ENCODE measurements around the gene B3GNT7. TPM values are rescaled to one million over a fixed set of nuclear protein-coding genes. Genes with fewer than 3 reads are reported as not detected.

The B3GNT7 gene
- polyA plus RNA-seq, 6 donors from 2014 or later, result 0.35 to 2.3 (median 1.2) TPM

DNA sequence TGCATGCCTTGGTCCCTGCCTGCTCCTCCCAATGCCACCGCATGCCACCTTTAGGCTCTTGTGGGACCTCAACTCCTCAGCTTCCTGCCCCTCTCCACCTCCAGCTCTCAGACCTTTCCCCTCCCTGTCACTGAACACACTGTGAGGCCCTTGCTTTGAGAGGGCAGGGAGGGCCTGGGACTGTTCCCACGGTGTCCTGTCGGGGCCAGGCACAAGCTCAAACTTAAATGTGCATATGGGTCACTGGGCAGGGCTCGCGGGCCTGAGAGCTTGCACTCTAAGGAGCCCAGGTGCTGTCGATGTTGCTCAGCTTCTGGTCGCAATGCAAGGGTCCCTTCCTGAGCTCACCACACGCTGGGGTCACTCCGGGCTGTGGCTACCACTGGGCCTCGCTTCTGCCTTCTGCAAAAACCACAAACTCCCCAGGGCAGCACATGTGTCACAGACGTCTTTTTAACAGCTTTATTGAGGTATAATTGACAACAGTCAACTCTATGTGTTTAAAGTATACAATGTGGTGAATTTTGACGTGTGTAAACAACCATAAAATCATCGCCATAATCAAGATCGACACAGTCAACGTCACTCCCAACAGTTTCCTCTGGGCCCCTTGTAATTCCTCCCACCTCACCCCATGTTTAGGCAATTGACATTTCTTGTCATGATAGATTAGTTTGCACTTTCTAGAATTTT is 11.9 kb upstream of the B3GNT7 start:
- peaks cover 6 to 16% (median 9%) of the 10 kb centered on the region in 3 donors for H3K4me1 Mint-ChIP-seq
- peak overlapping the region in 2 of 6 donors; percentile 31 to 36 for H3K27ac Mint-ChIP-seq
- DNase-seq (no peak), ATAC-seq (ENCODE audit: low read depth in 2 of 2) (no peak)
- H3K9me3 Mint-ChIP-seq, result peaks cover 4 to 13% (median 6%) of the 10 kb centered on the region in 7 donors
- peaks cover 6 to 16% of the 10 kb centered on the region in 2 donors for H3K36me3 Mint-ChIP-seq
- H3K27me3 Mint-ChIP-seq, result peaks cover 4 to 10% (median 10%) of the 10 kb centered on the region in 3 donors
- no peak overlapping the region for H3K4me3 Mint-ChIP-seq

DNA sequence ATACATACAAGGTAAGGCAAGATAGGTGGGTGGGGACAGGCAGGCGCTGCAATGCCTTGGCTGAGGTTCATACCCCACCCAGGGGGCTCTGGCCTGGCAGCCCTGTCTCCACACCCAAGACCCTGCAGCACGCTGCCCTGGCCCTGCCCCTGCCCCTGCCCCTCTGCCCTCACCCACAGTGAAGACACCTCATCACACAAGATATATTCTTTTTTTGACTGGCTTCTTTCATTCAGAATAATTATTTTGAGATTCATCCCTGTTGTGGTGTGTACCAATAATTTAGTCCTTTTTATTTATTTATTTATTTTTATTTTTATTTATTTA is 11.4 kb upstream of the B3GNT7 start:
- Mint-ChIP-seq H3K27ac (peak overlapping the region in 2 of 6 donors; percentile 31 to 36), H3K36me3 (peaks cover 6 to 16% of the 10 kb centered on the region in 2 donors), H3K4me1 (peaks cover 9 to 19% (median 12%) of the 10 kb centered on the region in 3 donors), H3K4me3 (no peak overlapping the region), H3K27me3 (peaks cover 4 to 10% (median 10%) of the 10 kb centered on the region in 3 donors), H3K9me3 (peaks cover 4 to 13% (median 6%) of the 10 kb centered on the region in 7 donors)
- DNase-seq (no peak), ATAC-seq (ENCODE audit: low read depth in 2 of 2) (no peak)

DNA sequence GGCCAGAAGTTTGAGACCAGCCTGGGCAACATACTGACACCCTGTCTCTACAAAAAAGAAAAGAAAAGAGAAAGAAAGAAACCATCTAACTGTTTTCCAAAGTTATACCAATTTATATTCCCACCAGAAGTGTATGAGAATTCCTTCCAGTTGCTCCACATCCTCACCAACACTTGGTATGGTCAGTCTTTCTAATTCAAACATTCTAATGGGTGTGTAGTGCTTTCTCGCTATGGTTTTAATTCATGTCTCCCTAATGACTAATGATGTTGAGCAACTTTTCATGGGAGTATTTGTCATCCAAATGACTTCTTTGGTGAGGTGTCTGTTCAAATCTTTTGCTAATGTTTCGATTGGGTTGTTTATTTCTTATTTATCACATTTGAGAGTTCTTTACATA is 10.5 kb upstream of the B3GNT7 start:
- DNase-seq (no peak), ATAC-seq (ENCODE audit: low read depth in 2 of 2) (no peak)
- no peak overlapping the region for H3K27ac Mint-ChIP-seq

DNA sequence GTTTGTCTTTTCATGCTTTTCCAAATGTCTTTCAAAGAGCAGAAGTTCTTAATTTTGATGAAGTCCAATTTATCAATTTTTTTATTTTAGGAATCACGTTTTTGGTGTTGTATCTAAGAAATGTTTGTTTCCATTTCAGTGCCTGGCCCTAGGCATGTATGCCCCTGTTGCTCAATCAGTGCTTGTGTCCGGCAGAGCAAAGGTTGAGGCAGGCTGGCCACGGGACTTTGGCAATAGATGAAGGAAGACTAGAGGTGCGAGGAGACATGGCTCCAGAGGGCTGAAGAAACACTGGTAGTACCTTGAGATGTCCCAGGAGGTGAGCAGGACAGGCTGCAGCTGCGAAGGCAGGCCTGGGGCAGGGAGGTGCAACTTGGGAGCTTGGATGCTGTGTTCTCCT is 10.1 kb upstream of the B3GNT7 start:
- no peak overlapping the region for H3K27ac Mint-ChIP-seq
- DNase-seq (no peak), ATAC-seq (ENCODE audit: low read depth in 2 of 2) (no peak)
- H3K4me3 Mint-ChIP-seq, result no peak overlapping the region
- H3K4me1 Mint-ChIP-seq, result peaks cover 13 to 23% (median 17%) of the 10 kb centered on the region in 3 donors
- H3K36me3 Mint-ChIP-seq, result peaks cover 6 to 16% of the 10 kb centered on the region in 2 donors
- peaks cover 4 to 13% (median 6%) of the 10 kb centered on the region in 7 donors for H3K9me3 Mint-ChIP-seq
- H3K27me3 Mint-ChIP-seq, result peaks cover 4 to 10% (median 10%) of the 10 kb centered on the region in 3 donors

More for the DNA sequence above, 10.5 kb upstream of the B3GNT7 start:
- H3K27me3 Mint-ChIP-seq, result peaks cover 4 to 10% (median 10%) of the 10 kb centered on the region in 3 donors
- peaks cover 4 to 13% (median 6%) of the 10 kb centered on the region in 7 donors for H3K9me3 Mint-ChIP-seq
- peaks cover 6 to 16% of the 10 kb centered on the region in 2 donors for H3K36me3 Mint-ChIP-seq
- H3K4me3 Mint-ChIP-seq, result no peak overlapping the region
- peaks cover 9 to 23% (median 15%) of the 10 kb centered on the region in 3 donors for H3K4me1 Mint-ChIP-seq

DNA sequence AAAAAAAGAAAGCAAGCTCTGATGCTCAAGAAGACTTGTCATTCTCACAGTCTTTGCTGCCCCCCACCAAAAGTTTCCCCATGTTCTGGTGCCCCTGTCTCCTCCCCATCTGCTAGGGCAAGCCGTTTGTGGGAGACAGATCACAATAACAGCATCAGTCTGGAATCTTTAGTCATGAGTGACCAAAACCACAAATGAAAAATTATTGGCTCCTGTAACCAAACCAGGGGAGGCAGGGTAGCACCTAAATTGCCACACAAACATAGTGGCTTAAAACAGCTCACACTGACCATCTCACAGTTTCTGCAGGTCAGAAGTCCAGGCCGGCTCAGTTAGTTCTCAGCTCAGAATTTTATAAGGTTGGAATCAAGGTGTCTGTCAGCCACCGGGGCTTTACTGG is 9.1 kb upstream of the B3GNT7 start:
- DNase-seq, result no peak
- peaks cover 6 to 16% of the 10 kb centered on the region in 2 donors for H3K36me3 Mint-ChIP-seq
- ATAC-seq (ENCODE audit: low read depth in 2 of 2), result no peak
- H3K27ac Mint-ChIP-seq, result no peak overlapping the region
- no peak overlapping the region for H3K4me3 Mint-ChIP-seq
- H3K4me1 Mint-ChIP-seq, result peaks cover 23 to 27% (median 25%) of the 10 kb centered on the region in 3 donors
- H3K9me3 Mint-ChIP-seq, result peaks cover 4 to 13% (median 6%) of the 10 kb centered on the region in 7 donors
- peaks cover 3 to 5% (median 4%) of the 10 kb centered on the region in 3 donors for H3K27me3 Mint-ChIP-seq

DNA sequence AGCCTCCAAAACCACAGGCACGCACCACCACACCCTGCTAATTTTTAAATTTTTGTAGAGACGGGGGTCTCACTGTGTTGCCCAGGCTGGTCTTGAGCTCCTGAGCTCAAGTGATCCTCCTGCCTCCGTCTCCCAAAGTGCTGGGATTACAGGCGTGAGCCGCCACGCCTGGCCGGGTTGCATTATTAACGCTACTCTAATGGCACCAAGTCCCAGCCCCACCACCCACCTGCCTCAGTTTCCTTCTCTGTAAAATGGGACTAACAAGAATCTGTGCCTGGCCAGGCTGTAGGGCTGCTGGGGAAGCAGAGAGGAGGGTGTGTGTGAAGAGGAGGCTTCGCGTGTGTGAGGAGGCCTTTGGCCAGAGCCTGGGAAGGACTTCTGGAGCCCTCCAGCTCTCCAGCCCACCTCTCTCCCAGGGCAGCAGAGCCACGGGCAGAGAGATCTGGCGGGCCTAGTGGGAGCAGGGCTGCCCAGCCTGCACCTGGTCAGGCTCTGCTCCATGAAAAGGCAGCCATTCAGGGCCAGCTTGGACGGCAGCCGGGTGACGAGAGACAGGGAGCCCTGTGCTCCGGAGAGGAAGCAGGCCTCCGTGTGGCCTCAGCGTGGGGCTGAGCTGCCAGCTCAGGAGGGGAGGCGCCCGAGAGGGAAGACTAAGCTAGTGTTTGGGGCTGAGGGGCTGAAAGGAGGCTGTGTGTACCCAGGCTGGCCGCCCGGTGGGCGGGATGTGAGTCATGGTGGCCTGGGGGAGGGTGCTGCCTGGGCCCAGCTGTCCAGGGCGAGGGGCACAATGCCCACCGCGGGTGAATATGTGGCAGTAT is 7.4 kb upstream of the B3GNT7 start:
- H3K36me3 Mint-ChIP-seq, result peaks cover 6 to 16% of the 10 kb centered on the region in 2 donors
- H3K27ac Mint-ChIP-seq, result peak overlapping the region in 3 of 6 donors; percentile 29 to 86 (median 85)
- peaks cover 40 to 42% (median 40%) of the 10 kb centered on the region in 3 donors for H3K4me1 Mint-ChIP-seq
- H3K27me3 Mint-ChIP-seq, result no peaks in the 10 kb centered on the region
- DNase-seq (no peak), ATAC-seq (ENCODE audit: low read depth in 2 of 2) (no peak)
- H3K9me3 Mint-ChIP-seq, result peaks cover 4 to 13% (median 6%) of the 10 kb centered on the region in 7 donors
- H3K4me3 Mint-ChIP-seq, result peak overlapping the region in 1 of 8 donors; percentile 28

DNA sequence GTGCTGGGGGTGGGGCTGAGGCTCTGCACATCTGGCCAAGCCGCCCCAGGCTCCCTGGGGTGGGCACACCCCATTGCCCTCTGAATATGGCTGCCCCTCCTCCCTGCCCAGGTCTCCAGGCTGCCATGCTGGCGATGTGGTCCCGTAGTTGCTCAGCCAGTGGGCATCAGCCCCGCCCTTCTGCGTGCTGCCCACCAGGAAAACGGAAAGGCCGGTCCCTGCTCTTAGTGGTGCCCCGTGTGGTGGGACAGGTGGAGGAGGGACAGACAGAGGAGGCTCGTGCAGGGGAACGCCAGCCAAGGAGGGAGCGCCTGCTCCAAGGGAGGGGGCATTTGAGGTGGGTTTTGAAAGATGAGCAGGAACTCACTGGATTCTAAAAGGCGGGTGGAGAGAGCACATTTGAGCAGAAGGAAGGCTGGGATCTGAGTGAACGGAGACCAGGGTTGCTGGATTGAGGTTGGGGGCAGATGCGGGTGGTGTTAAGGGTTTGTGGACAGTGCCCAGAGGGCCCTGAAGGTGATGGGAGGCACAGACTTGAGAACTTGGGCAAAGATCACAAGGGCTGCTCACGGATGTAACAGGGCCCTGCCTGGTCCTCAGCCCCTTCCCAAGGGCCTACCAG is 6.7 kb upstream of the B3GNT7 start:
- peaks cover 42 to 49% (median 45%) of the 10 kb centered on the region in 3 donors for H3K4me1 Mint-ChIP-seq
- peak overlapping the region in 1 of 8 donors; percentile 55 for H3K4me3 Mint-ChIP-seq
- ATAC-seq (ENCODE audit: low read depth in 2 of 2) (no peak), DNase-seq (no peak)
- H3K27ac Mint-ChIP-seq, result peak overlapping the region in 5 of 6 donors; percentile 82 to 93 (median 92)
- peaks cover 4 to 13% (median 6%) of the 10 kb centered on the region in 7 donors for H3K9me3 Mint-ChIP-seq
- no peaks in the 10 kb centered on the region for H3K27me3 Mint-ChIP-seq
- H3K36me3 Mint-ChIP-seq, result peaks cover 6 to 16% of the 10 kb centered on the region in 2 donors

DNA sequence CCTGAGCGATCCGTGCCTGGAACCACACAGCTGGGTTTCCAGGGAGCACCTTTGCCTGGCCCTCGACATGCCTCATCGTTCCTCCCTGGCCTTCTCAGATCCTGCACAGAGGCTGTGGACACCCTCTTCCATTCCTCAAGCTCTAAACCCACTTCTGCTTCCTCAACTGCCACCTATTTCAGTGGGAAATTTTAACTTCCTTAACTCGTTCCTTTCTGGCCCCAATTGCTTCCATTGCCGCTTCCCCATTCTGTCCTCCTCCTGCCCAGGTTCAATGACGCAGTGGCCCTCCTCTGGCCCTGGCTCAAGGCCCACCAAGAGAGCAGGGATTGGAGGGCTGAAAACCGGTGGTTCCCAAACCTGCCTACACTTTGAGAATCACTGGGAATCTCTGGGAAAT is 4.8 kb upstream of the B3GNT7 start:
- H3K4me3 Mint-ChIP-seq, result peak overlapping the region in 3 of 8 donors; percentile 30 to 69 (median 32)

DNA sequence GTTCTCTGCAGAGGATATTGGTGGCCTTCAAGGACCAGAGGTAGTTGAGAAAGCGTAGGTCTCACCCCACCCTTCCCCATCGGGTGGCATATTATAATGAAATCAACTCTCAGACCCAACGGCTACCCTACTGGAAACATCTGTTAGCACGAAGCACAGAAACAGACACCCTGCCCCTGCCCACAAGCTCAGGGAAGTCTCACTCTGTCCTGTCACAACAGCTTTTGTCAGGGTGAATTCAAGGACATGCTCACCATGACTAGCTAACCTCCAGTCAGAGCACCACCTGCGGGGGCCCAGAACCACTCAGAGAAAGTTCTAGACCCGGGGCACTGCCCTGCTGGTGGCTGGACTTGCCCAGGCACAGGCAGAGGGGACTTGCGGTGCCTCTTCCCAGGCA is 3.5 kb upstream of the B3GNT7 start:
- Mint-ChIP-seq H3K9me3 (no peaks in the 10 kb centered on the region), H3K36me3 (no peaks in the 10 kb centered on the region), H3K27me3 (no peaks in the 10 kb centered on the region), H3K27ac (peak overlapping the region; percentile 98 to 100 (median 100)), H3K4me3 (peak overlapping the region; percentile 52 to 99 (median 78)), H3K4me1 (peaks cover 58 to 72% (median 61%) of the 10 kb centered on the region in 3 donors)
- DNase-seq, result peak; percentile 49
- peak in 1 of 2 donors; percentile 16 for ATAC-seq (ENCODE audit: low read depth in 2 of 2)

More for the DNA sequence above, 4.8 kb upstream of the B3GNT7 start:
- ATAC-seq (ENCODE audit: low read depth in 2 of 2) (no peak), DNase-seq (no peak)
- peaks cover 0 to 4% (median 0%) of the 10 kb centered on the region in 7 donors for H3K9me3 Mint-ChIP-seq
- no peaks in the 10 kb centered on the region for H3K27me3 Mint-ChIP-seq
- peaks cover 52 to 63% (median 54%) of the 10 kb centered on the region in 3 donors for H3K4me1 Mint-ChIP-seq
- peak overlapping the region in 5 of 6 donors; percentile 33 to 100 (median 66) for H3K27ac Mint-ChIP-seq
- H3K36me3 Mint-ChIP-seq, result peaks cover 0 to 5% of the 10 kb centered on the region in 2 donors

DNA sequence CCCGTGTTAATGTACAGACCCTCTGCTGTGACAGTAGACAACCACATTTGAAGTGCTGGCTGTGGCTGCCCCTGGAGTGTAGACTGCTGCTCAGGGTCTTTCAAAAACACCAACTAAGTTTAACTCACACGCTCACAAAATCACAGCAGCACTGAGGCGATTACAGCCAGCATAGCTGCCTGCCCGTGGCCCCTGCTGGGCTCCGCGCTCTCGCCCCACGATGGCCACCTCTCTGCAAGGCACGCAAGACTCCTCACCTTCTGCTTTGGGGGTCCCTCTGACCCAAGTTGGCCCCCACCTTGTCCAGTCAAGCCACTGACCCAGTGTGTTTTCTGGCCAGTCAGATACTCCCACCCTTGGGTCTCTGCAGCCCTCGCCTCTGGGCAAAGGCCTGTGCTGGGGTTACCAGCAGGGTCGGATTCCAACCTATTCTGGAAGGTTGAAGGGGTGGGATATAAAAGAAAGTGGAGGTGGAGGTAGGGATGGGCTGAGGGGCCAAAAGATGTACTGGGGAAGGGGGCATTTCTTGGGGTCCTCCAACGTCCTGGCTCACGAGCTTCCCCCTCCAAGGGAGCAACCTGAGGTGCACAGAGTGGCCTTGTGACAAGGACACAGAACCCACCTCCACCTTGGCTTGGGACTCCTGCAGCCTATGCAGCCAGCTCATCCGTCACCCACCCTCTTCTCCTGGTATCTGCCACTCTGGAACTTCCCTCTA is 2.9 kb upstream of the B3GNT7 start:
- peaks cover 61 to 76% (median 64%) of the 10 kb centered on the region in 3 donors for H3K4me1 Mint-ChIP-seq

DNA sequence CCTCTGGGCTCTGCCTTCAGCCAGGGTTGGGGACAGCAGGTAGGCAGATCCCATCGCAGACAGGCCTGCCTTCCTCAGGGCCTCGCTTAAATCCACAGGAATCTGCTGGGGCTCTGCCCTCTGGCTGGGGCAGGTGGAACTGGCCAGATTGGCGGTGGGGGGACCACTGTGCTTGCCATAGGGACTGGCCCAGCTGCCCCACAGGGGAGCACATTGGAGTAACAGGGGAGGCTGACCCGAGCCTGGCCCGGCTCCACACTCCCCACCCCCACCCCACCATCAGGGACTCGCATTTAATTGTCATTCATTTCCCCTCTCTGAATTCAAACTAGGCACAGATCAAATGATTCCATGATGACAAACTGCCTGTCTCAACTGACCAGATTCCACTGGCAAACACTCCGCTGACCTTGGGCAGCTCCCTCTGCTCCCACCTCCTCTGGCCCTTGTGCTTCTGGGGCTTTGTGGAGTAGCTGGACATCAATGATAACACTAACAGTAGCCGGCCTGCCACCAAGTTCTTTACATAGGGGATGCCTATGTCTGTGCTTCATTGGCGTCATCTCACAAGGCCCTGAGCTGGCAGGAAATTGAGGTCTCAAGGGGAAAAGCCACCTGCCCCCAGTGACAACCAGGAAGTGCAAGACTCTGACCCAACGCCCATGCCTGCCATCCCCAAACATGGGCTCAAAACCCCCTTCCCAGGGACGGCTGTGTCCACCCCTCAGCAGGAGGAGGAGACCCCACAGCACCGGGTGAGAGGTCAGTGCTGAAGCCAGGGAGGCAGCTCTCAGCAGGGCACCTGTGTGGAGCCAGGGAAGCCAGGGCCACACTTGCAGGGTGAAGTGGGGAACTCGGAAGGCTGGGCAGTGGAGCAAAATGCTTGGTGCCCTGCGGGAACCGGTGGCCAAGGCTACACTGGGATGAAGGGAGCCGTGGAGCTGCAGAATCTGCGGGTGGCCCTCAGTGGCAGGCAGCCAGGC is 2.1 kb upstream of the B3GNT7 start:
- Mint-ChIP-seq H3K4me3 (peak overlapping the region; percentile 91 to 99 (median 96)), H3K27ac (peak overlapping the region; percentile 100), H3K9me3 (no peaks in the 10 kb centered on the region), H3K4me1 (peaks cover 58 to 71% (median 63%) of the 10 kb centered on the region in 3 donors), H3K27me3 (no peaks in the 10 kb centered on the region), H3K36me3 (no peaks in the 10 kb centered on the region)
- ATAC-seq (ENCODE audit: low read depth in 2 of 2) (peak; percentile 76 to 79), DNase-seq (peak; percentile 87)

More for the DNA sequence above, 2.9 kb upstream of the B3GNT7 start:
- Mint-ChIP-seq H3K27ac (peak overlapping the region; percentile 100), H3K9me3 (no peaks in the 10 kb centered on the region), H3K4me3 (peak overlapping the region in 7 of 8 donors; percentile 77 to 99 (median 96)), H3K27me3 (no peaks in the 10 kb centered on the region), H3K36me3 (no peaks in the 10 kb centered on the region)
- DNase-seq (no peak), ATAC-seq (ENCODE audit: low read depth in 2 of 2) (no peak)

Measured in naive B cell (primary cell).